Astrocyte (in vitro differentiated cells and primary cell): ENCODE data around the gene GALNT7. TPM values are rescaled to one million over a fixed set of nuclear protein-coding genes. Genes with fewer than 3 reads are reported as not detected.

Experiments
- DNase-seq: peaks from one replicate; pipeline ENCODE4 v3.0.0-alpha.2; 2010; ENCODE audit warnings: low read depth
- FAIRE-seq: peaks from 2 replicates; lab custom pipeline; 2011; peaks lifted over from hg19 to GRCh38; lab: Jason Lieb, UNC
- H2AFZ ChIP-seq: 2 replicates; pipeline ENCODE4 v1.6.0; 2012; ENCODE audit warnings: low read depth, low read length, inconsistent platforms
- H3K27ac ChIP-seq: 2 replicates; pipeline ENCODE4 v1.5.1; 2011; ENCODE audit warnings: low read depth, low read length, inconsistent platforms
- H3K27me3 ChIP-seq: 2 replicates; pipeline ENCODE4 v1.6.0; 2011; ENCODE audit warnings: low read length, inconsistent platforms; ENCODE audit not compliant: insufficient read depth
- H3K36me3 ChIP-seq: 2 replicates; pipeline ENCODE4 v1.5.1; 2011; ENCODE audit warnings: low read length, inconsistent platforms; ENCODE audit not compliant: insufficient read depth
- H3K4me1 ChIP-seq: 2 replicates; pipeline ENCODE4 v1.5.1; 2011; ENCODE audit warnings: low read length, inconsistent platforms; ENCODE audit not compliant: insufficient read depth
- H3K4me2 ChIP-seq: 2 replicates; pipeline ENCODE4 v1.6.0; 2012; ENCODE audit warnings: low read length, inconsistent platforms
- H3K4me3 ChIP-seq: 2 replicates; pipeline ENCODE4 v1.5.1; 2011; ENCODE audit warnings: low read depth, mild to moderate bottlenecking, low read length, inconsistent platforms; ENCODE audit not compliant: insufficient read depth
- H3K79me2 ChIP-seq: 2 replicates; pipeline ENCODE4 v1.6.0; 2012; ENCODE audit warnings: mild to moderate bottlenecking, low read length, inconsistent platforms; ENCODE audit not compliant: insufficient read depth
- H3K9ac ChIP-seq: 2 replicates; pipeline ENCODE4 v1.6.0; 2012; ENCODE audit warnings: mild to moderate bottlenecking, low read length, inconsistent platforms
- H3K9me3 ChIP-seq: 2 replicates; pipeline ENCODE4 v1.5.1; 2012; ENCODE audit warnings: low read depth, mild to moderate bottlenecking, low read length, inconsistent platforms; ENCODE audit not compliant: insufficient read depth
- H4K20me1 ChIP-seq: 2 replicates; pipeline ENCODE4 v1.6.0; 2012; ENCODE audit warnings: low read length, inconsistent platforms; ENCODE audit not compliant: insufficient read depth
- H3K27ac Mint-ChIP-seq: one replicate; pipeline ENCODE4 v1.8.0; 2021; ENCODE audit warnings: mild to moderate bottlenecking, mixed read lengths; ENCODE audit not compliant: unreplicated experiment
- H3K27me3 Mint-ChIP-seq: one replicate; pipeline ENCODE4 v1.8.0; 2021; ENCODE audit warnings: low read depth, mixed read lengths; ENCODE audit not compliant: unreplicated experiment
- H3K36me3 Mint-ChIP-seq: one replicate; pipeline ENCODE4 v1.8.0; 2021; ENCODE audit warnings: low read depth, mixed read lengths; ENCODE audit not compliant: unreplicated experiment
- H3K4me1 Mint-ChIP-seq: one replicate; pipeline ENCODE4 v1.8.0; 2021; ENCODE audit warnings: low read depth, mixed read lengths; ENCODE audit not compliant: unreplicated experiment
- H3K4me3 Mint-ChIP-seq: one replicate; pipeline ENCODE4 v1.8.0; 2021; ENCODE audit warnings: mild to moderate bottlenecking, moderate library complexity, mixed read lengths; ENCODE audit not compliant: unreplicated experiment
- H3K9me3 Mint-ChIP-seq: one replicate; pipeline ENCODE4 v1.8.0; 2021; ENCODE audit warnings: mild to moderate bottlenecking, mixed read lengths; ENCODE audit not compliant: unreplicated experiment
- EZH2 ChIP-seq: IDR thresholded peaks from 2 replicates; pipeline ENCODE4 v1.6.1; 2012; ENCODE audit warnings: mild to moderate bottlenecking, low read length, inconsistent platforms; ENCODE audit not compliant: insufficient read depth
- total RNA-seq: library from RNA; stranded (reverse); gene quantifications from 2 replicates; pipeline ENCODE4 v1.2.1, GENCODE V29; 2021
- TF ChIP-seq, protein P1 (sequence below): IDR thresholded peaks from 2 replicates; pipeline ENCODE4 v1.5.1; 2011; ENCODE audit warnings: low read depth, mild to moderate bottlenecking, inconsistent platforms, low read length, moderate library complexity; ENCODE audit not compliant: insufficient read depth

The GALNT7 gene
- total RNA-seq, 1 donor from 2014 or later = 97.6 TPM

DNA sequence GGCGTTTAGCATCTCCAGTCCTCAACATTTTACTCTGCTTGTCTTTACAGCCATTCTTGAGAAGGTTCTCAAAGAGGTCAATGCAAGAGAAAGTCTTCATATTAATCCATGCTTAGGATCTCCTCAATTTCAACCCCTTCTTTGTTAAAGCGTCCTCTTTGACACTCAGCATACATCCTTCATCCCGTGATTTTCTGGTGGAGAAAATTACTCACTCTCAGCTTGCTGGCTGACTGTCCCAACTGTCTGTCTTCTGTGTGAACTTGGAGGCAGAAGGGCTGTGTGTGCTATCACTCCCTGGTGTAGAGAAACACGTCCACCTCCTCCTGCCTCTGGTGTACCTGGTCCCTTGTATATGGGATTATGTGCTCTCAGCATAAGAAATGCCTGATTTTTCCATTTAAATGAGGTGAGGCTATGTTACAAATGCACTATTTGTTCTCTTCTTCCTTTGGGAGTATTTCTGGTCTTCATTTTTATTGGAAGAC is 57.8 kb downstream of the GALNT7 start:
- H3K36me3 ChIP-seq = peaks cover 3% of the 10 kb centered on the region
- peaks cover 4% of the 10 kb centered on the region for H3K4me1 ChIP-seq
- no peak overlapping the region for H3K4me3 ChIP-seq
- H3K9ac ChIP-seq = no peak overlapping the region
- no peak overlapping the region for H3K4me2 ChIP-seq
- no peak overlapping the region for H3K27ac ChIP-seq
- H3K27me3 ChIP-seq = no peaks in the 10 kb centered on the region
- H2AFZ ChIP-seq = no peak overlapping the region
- no peaks in the 10 kb centered on the region for H3K36me3 Mint-ChIP-seq
- no peaks in the 10 kb centered on the region for H4K20me1 ChIP-seq
- H3K27ac Mint-ChIP-seq = no peak overlapping the region
- TF ChIP-seq EZH2 = no peak
- TF ChIP-seq, protein P1, sequence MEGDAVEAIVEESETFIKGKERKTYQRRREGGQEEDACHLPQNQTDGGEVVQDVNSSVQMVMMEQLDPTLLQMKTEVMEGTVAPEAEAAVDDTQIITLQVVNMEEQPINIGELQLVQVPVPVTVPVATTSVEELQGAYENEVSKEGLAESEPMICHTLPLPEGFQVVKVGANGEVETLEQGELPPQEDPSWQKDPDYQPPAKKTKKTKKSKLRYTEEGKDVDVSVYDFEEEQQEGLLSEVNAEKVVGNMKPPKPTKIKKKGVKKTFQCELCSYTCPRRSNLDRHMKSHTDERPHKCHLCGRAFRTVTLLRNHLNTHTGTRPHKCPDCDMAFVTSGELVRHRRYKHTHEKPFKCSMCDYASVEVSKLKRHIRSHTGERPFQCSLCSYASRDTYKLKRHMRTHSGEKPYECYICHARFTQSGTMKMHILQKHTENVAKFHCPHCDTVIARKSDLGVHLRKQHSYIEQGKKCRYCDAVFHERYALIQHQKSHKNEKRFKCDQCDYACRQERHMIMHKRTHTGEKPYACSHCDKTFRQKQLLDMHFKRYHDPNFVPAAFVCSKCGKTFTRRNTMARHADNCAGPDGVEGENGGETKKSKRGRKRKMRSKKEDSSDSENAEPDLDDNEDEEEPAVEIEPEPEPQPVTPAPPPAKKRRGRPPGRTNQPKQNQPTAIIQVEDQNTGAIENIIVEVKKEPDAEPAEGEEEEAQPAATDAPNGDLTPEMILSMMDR = no peak
- H3K4me1 Mint-ChIP-seq = peaks cover 11% of the 10 kb centered on the region
- no peak overlapping the region for H3K4me3 Mint-ChIP-seq
- no peaks in the 10 kb centered on the region for H3K27me3 Mint-ChIP-seq
- DNase-seq (no peak), FAIRE-seq (no peak)
- no peaks in the 10 kb centered on the region for H3K9me3 Mint-ChIP-seq
- peaks cover 5% of the 10 kb centered on the region for H3K79me2 ChIP-seq
- H3K9me3 ChIP-seq = no peaks in the 10 kb centered on the region

DNA sequence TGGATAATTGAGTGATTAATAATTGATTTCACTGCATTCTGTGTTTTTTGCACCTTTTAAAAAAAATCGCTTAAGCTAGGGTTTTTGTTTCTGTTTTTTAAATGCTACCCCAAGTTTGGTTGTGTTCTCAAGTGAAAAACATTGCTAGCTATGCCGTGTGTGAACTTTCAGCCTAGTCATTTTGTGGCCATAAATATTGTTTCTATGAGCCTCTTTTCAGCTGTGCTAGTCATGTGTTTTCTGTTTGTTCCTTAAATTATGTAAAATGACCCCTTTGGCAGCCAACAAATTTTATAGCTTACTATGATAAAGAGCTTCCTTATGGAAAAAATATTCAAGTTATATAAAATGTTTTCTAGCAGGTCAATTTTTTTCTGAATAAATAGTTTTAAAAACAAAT is 59.1 kb downstream of the GALNT7 start:
- no peaks in the 10 kb centered on the region for H3K9me3 ChIP-seq

DNA sequence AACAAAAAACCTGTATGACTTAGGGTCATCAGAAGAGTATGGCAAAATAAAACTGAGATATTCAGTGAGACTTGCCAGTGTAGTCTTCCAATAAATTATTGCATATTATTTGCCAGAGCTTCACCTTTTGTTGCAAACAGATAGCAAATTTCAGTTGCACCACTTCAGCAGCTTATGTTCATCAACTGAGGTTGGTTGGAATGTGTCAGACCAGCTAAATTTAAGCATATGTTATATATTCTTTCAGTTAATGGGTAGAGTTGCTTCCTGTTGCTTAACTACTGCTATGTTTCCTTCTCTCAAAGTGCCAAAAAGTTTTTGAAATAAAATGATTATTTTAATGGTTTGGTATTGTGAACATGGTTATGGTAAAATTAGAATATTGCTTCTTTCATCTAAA is 61.5 kb downstream of the GALNT7 start:
- H3K4me1 Mint-ChIP-seq = peaks cover 16% of the 10 kb centered on the region
- no peak for DNase-seq
- no peaks in the 10 kb centered on the region for H3K9me3 ChIP-seq
- no peak overlapping the region for H3K27ac ChIP-seq
- H2AFZ ChIP-seq = no peak overlapping the region
- no peaks in the 10 kb centered on the region for H3K36me3 Mint-ChIP-seq
- H3K4me3 ChIP-seq = no peak overlapping the region
- no peaks in the 10 kb centered on the region for H3K4me1 ChIP-seq
- no peaks in the 10 kb centered on the region for H3K79me2 ChIP-seq
- H4K20me1 ChIP-seq = peaks cover 7% of the 10 kb centered on the region
- no peak overlapping the region for H3K9ac ChIP-seq
- H3K27me3 ChIP-seq = no peaks in the 10 kb centered on the region
- no peak for TF ChIP-seq EZH2
- TF ChIP-seq, protein P1 = no peak
- H3K4me2 ChIP-seq = no peak overlapping the region
- H3K27ac Mint-ChIP-seq = no peak overlapping the region
- H3K36me3 ChIP-seq = peaks cover 3% of the 10 kb centered on the region
- FAIRE-seq = no peak
- no peaks in the 10 kb centered on the region for H3K27me3 Mint-ChIP-seq
- H3K4me3 Mint-ChIP-seq = no peak overlapping the region
- H3K9me3 Mint-ChIP-seq = no peaks in the 10 kb centered on the region

More for the DNA sequence above, 59.1 kb downstream of the GALNT7 start:
- Mint-ChIP-seq H3K27me3 (no peaks in the 10 kb centered on the region), H3K36me3 (no peaks in the 10 kb centered on the region), H3K4me3 (no peak overlapping the region), H3K27ac (no peak overlapping the region), H3K4me1 (peaks cover 16% of the 10 kb centered on the region), H3K9me3 (no peaks in the 10 kb centered on the region)
- H4K20me1 ChIP-seq = peaks cover 2% of the 10 kb centered on the region
- H3K4me3 ChIP-seq = no peak overlapping the region
- TF ChIP-seq, protein P1 = no peak
- TF ChIP-seq EZH2 = no peak
- H3K79me2 ChIP-seq = peaks cover 3% of the 10 kb centered on the region
- peaks cover 3% of the 10 kb centered on the region for H3K36me3 ChIP-seq
- H3K4me1 ChIP-seq = no peaks in the 10 kb centered on the region
- H3K27me3 ChIP-seq = no peaks in the 10 kb centered on the region
- H2AFZ ChIP-seq = no peak overlapping the region
- DNase-seq (no peak), FAIRE-seq (no peak)
- H3K4me2 ChIP-seq = no peak overlapping the region
- no peak overlapping the region for H3K27ac ChIP-seq
- no peak overlapping the region for H3K9ac ChIP-seq
